GM04503 (cell line): Measurements from ENCODE around the gene COL4A1.

Experiments
- DNase-seq: peaks from one replicate; pipeline ENCODE4 v3.0.0-alpha.2; 2012; ENCODE audit warnings: low read depth

The COL4A1 gene

GRCh38 chr13:110217811-110218210, 89.1 kb downstream of the COL4A1 start:
- DNase-seq = no peak

- no peak for DNase-seq
Observed at GRCh38 chr13:110217085-110217484, 89.9 kb downstream of the COL4A1 start.

GRCh38 chr13:110216398-110217041, 90.4 kb downstream of the COL4A1 start:
- DNase-seq = peak; percentile 65

- no peak for DNase-seq
Observed at GRCh38 chr13:110216006-110216397, 91.0 kb downstream of the COL4A1 start.

GRCh38 chr13:110215606-110216005, 91.4 kb downstream of the COL4A1 start:
- no peak for DNase-seq

GRCh38 chr13:110214637-110215036, 92.3 kb downstream of the COL4A1 start:
- no peak for DNase-seq

GRCh38 chr13:110213461-110214074, 93.4 kb downstream of the COL4A1 start:
- no peak for DNase-seq

GRCh38 chr13:110212529-110212928, 94.4 kb downstream of the COL4A1 start:
- no peak for DNase-seq

- no peak for DNase-seq
Observed at GRCh38 chr13:110211735-110212134, 95.2 kb downstream of the COL4A1 start.

- no peak for DNase-seq
Observed at GRCh38 chr13:110211046-110211445, 95.9 kb downstream of the COL4A1 start.

GRCh38 chr13:110210604-110210985, 96.4 kb downstream of the COL4A1 start:
- DNase-seq = no peak

GRCh38 chr13:110209950-110210603, 96.9 kb downstream of the COL4A1 start:
- no peak for DNase-seq

GRCh38 chr13:110208116-110208515, 98.8 kb downstream of the COL4A1 start:
- no peak for DNase-seq

GRCh38 chr13:110206996-110207395, 100.0 kb downstream of the COL4A1 start:
- DNase-seq = no peak

- DNase-seq = no peak
Observed at GRCh38 chr13:110206185-110206584, 100.8 kb downstream of the COL4A1 start.

GRCh38 chr13:110201114-110201513, 105.8 kb downstream of the COL4A1 start:
- DNase-seq = no peak

- no peak for DNase-seq
Observed at GRCh38 chr13:110200276-110200870, 106.6 kb downstream of the COL4A1 start.

- DNase-seq = no peak
Observed at GRCh38 chr13:110199046-110199831, 107.7 kb downstream of the COL4A1 start.

GRCh38 chr13:110197471-110197870, 109.5 kb downstream of the COL4A1 start:
- DNase-seq = no peak

GRCh38 chr13:110197026-110197425, 109.9 kb downstream of the COL4A1 start:
- no peak for DNase-seq

- no peak for DNase-seq
Observed at GRCh38 chr13:110195547-110196485, 111.1 kb downstream of the COL4A1 start.
